Superior temporal gyrus (tissue), 1 donor: ENCODE results near the gene CEP112.

Source experiments
- DNase-seq: peaks from one replicate; pipeline ENCODE4 v3.0.0-alpha.2; 2016; ENCODE audit errors: extremely low spot score

The CEP112 gene

GRCh38 chr17:66191593-66192377 is at the start of gene CEP112:
Gene CEP112 (minus strand): TSS chr17:66192133.
- peak; percentile 17 for DNase-seq

DNA sequence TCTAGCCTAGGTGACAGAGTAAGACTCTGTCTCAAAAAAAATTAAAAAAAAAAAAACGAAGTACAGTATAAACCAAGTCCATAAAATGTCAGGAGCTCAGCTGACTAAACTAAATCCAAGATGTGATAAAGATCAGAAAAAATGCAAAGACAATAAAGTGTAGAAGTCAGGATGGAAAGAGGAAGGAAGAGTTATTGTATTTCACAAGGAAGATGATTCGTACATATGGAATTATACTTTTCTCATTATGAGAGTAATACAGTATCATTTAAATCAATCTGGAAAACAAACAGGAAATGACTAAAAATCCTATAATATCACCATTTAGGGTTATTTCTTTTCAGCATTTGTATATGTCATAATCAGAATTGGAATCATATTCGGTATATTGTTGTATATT is 48.7 kb upstream of the CEP112 start:
- DNase-seq, result no peak

DNA sequence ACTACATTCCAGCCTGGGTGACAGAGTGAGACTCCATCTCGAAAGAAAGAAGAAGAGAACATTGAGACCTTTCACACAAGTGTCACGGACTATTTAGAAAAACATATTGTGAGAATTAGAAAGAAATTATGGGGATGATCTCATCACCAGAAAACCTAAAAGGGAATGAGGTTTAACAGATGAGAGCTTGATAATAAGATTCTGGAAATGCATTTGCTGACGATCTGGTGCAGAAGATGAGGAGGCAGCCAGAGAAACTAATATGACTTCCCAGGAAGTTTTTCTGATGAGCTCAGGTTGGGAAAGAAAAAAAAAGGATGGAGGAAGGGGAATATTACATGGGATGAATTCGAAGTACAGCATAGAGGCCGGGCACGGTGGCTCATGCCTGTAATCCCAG is 48.1 kb upstream of the CEP112 start:
- no peak for DNase-seq

GRCh38 chr17:66235377-66235994 is 43.6 kb upstream of the CEP112 start:
- DNase-seq, result no peak

GRCh38 chr17:66234611-66235010 is 42.7 kb upstream of the CEP112 start:
- no peak for DNase-seq

DNA sequence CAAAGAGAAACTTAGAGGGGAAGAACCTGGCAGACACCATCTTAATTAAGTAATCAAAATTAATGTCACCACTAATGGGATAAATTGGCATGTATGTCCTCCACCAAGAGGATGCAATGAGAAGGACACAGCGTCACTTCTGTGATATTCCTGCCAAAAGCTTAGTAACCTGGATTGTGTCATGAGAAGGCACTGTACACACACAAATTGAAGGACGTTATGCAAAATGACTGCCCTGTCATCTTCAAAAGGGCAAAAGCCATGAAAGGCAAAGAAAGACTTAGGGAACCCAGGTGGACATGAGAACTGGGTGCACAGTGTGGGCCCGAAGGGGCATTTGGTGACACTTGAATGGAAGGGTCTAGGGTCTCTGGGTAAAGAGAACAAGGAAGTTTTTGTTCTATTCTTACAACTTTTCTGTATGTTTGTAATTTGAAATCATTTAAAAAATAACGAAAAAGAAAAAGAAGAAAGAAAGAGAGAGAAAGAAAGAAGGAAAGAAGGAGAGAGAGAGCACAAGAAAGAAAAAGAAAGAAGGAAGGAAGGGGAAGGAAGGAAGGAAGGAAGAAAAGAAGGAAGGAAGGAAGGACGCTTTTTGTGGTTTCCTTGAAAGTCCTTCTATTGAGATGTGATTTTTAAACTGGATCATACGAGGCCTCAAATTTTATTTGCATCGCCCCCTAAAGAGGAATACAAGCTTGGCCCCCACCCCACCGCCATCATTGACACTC is 41.3 kb upstream of the CEP112 start:
- DNase-seq, result no peak

DNA sequence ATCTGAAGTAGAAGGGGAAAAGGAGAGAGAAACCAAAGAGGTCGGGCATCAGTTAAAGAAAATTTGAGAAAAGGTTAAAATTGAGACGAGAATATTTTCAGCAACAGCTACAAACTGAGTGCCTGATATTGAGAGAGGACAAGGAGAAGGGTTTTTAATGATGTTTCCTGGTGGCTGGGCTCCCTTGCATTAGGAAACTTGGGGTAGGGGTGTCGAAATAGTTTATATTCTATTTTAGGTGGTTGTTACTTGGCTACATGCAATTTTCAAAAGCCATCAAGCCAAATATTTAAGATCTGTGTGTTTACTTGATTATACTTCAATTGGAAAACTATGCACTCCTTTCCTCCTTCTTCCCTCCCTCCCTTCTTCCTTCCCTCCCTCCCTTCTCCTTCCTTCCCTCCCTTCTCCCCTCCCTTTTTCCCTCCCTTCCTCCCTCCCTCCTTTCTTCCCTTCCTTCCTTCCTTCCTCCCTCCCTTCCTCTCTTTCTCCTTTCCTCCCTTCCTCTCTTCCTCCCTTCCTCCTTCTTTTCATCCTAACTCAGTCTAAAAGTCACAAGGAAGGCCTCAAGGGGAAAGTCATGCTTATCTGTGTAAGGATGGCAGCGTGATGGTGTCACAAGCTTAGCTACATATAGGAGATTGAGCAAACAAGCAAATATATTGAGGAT is 39.1 kb upstream of the CEP112 start:
- DNase-seq, result no peak

GRCh38 chr17:66229783-66230538 is 38.0 kb upstream of the CEP112 start:
- no peak for DNase-seq

DNA sequence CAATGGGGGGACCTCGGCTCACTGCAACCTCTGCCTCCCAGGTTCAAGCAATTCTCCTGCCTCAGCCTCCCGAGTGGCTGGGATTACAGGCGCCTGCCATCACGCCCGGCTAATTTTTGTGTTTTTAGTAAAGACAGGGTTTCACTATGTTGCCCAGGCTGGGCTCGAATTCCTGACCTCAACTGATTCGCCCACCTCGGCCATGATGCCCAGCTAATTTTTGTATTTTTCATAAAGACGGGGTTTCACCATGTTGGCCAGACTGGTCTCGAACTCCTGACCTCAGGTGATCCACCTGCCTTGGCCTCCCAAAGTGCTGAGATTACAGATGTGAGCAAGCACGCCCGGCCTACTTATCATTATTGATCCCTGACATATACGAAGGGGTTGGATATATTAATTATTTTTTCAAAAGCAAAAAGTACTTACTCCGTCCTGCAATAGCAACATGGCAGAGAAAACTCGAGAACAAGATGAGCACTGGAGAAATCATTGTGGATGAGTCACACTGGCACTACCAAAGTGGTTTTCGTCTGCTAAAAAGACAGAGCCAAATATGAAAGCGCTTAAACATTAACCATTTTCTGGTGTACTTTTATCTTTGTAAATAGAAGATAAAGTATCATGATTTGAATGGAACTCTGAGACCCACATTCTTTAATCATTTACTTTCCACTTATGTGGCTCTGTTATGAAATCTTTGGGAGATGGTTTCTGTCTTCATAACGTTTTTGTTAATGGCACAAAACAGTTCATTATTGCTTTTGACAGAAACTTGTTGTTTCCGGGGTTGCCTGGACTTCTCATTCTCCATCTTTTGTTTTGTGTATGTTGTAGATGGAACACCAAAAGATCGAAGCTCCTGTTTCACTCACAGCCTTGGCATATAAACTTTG is 37.2 kb upstream of the CEP112 start, which contains the start of gene APOH:
APOH (minus strand) TSS at position 529 of the 896 bp plus-strand sequence; CDS start at position 493, 36 bp downstream.
- no peak for DNase-seq

DNA sequence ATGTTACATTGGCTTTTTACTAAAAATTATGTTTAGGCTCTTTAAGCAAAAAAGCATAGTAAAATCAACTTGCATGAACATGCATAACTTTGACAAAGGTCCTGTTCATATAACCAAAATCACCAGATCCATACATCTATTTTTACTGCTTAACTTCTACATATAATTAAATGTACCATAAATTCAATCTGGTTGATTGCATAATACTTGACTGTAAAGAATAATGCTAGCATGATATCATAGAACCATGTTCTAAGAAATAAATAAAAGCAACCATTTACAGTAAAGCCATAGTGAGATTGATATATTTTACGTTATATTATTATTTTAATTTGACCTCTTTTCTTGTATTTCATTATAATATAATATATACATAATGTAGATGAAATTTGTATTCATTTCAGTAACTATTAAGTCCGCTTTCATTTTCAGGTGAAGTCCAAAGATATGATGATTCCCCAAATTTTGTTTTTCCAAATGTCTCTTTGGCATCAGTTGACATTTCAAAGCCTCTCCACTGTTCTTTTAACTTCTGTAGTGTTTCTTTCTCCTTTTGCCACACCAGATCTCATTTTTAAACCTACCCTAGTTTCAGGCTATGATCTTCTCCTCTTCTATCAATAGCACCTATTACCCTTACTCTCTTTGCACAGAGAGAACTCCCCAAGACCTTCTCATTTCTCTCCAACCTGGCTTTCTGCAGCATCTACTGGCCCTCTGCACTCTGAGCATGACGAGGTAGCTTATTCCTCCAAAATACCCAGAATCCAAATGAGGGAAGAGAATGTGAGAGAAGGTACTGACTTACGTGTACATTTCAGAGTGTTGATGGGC is 35.5 kb upstream of the CEP112 start:
- no peak for DNase-seq

- no peak for DNase-seq
Observed at GRCh38 chr17:66222798-66223350, 30.9 kb upstream of the CEP112 start.

GRCh38 chr17:66221755-66222530 is 30.0 kb upstream of the CEP112 start:
- DNase-seq, result no peak

- no peak for DNase-seq
Observed at GRCh38 chr17:66221343-66221742, 29.4 kb upstream of the CEP112 start.

- DNase-seq, result no peak
Observed at GRCh38 chr17:66220079-66220835, 28.3 kb upstream of the CEP112 start.

GRCh38 chr17:66215529-66215911 is 23.6 kb upstream of the CEP112 start:
- DNase-seq, result no peak

DNA sequence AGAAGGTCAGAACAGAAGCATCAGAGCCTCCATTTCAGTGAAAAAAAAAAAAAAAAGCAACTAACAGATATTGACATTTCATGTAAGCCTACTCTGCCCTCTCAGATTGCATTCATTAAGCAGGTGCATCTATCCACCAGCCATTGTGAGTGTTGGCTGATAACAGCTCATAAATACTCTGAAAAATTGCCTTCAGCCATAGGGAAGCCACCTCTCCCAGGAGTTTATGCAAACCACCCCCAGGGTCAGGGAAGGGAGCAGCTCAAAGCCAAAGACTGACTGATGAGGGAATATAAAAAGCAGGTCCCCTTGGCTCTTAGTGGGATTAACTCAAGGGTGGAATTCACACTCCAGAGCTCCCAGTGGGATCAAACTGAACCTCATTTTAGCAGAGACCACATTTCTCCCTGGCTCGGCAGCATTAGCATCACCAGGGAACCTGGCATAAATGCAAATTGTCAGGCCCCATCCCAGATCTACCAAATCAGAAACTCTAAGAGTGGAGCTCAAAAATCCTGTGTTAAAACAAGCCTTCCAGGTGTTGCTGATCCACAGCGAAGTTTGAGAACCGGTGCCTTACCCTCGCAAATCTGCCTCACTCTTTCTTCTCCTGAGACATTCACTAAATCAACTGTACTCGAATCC is 23.1 kb upstream of the CEP112 start:
- no peak for DNase-seq
